T-helper 17 cell (primary cell): Measurements from ENCODE around the gene VPS37D. TPM values are rescaled to one million over a fixed set of nuclear protein-coding genes. Genes with fewer than 3 reads are reported as not detected.
"Not testable (repeated sequence)": the region's sequence is repeated elsewhere in the genome, so short reads cannot be mapped to it uniquely, and the experiment has no call there.

Experiments
- ATAC-seq: fragments of 150-1000 bp; cut with Tn5 transposase; 2 replicates; pipeline ENCODE4 v1.10.0; 2021; ENCODE audit warnings: mild to moderate bottlenecking, moderate library complexity
- DNase-seq, 3 donors: peaks; one replicate each; pipeline versions ENCODE4 v3.0.0 to v3.0.0-alpha.2; 2020 to 2021
- H3K9me3 ChIP-seq: one replicate; pipeline ENCODE4 v1.7.0; 2013; ENCODE audit warnings: low read length, mild to moderate bottlenecking; ENCODE audit not compliant: control insufficient read depth, poor library complexity, severe bottlenecking
- H3K27ac Mint-ChIP-seq: one replicate; pipeline ENCODE4 v1.8.0; 2022; ENCODE audit warnings: mild to moderate bottlenecking, moderate library complexity, mixed read lengths
- H3K27me3 Mint-ChIP-seq: one replicate; pipeline ENCODE4 v1.8.0; 2022; ENCODE audit warnings: mixed read lengths
- H3K36me3 Mint-ChIP-seq: one replicate; pipeline ENCODE4 v1.8.0; 2022; ENCODE audit warnings: low read depth, mixed read lengths
- H3K4me1 Mint-ChIP-seq: one replicate; pipeline ENCODE4 v1.8.0; 2022; ENCODE audit warnings: mild to moderate bottlenecking, mixed read lengths
- H3K4me3 Mint-ChIP-seq: one replicate; pipeline ENCODE4 v1.8.0; 2022; ENCODE audit warnings: mild to moderate bottlenecking, moderate library complexity, mixed read lengths
- total RNA-seq, 4 donors: library from RNA in 2 of 4; stranded (reverse) in 2 of 4; gene quantifications; one replicate each; pipeline ENCODE4 v1.2.3 and lab custom pipeline; 2022 to 2026

The VPS37D gene, protein sequence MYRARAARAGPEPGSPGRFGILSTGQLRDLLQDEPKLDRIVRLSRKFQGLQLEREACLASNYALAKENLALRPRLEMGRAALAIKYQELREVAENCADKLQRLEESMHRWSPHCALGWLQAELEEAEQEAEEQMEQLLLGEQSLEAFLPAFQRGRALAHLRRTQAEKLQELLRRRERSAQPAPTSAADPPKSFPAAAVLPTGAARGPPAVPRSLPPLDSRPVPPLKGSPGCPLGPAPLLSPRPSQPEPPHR
- under 1 TPM in 1 of 2 donors, not detected in 1; 0.76 TPM for total RNA-seq
- 0 to 0.30 reads per million in 2 donors for total RNA-seq (lab: John Stamatoyannopoulos, UW)

DNA sequence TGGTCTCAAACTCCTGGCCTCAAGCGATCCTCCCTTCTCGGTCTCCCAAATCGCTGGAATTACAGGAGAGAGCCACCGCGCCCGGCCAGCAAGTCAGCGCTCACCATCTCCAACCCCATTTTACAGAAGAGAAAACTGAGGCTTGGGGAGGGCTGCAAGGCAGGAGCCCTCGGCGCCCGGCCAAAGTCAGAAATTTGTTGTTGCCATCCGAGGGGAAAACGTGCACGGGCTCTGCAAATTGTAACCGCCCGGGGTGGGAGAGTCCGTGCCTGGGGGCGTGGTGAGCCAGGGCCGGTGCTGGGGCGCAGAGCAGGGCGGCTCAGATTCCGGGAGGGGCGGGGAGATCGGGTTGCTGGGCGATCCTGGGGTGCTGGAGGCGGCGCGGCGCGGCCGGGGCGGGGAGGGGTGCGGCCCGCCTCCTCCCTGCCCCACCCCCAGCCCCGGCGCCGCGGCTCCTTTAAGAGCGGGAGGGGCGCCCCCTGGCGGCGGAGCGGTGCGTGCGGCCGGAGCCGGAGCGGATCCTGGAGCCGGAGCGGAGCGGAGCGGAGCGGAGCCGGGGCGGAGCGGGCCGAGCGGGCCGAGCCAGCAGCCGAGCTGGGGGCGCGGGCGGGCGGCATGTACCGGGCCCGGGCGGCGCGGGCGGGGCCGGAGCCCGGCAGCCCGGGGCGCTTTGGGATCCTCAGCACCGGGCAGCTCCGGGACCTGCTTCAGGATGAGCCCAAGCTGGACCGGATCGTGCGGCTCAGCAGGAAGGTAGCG lies at the start of gene VPS37D:
TSS of gene VPS37D (plus strand) at position 488 of the 759 bp plus-strand sequence. CDS start at position 616, 128 bp downstream.
- Mint-ChIP-seq H3K36me3 (no peaks in the 10 kb centered on the region), H3K4me3 (peak within 1 kb of the TSS; percentile 80), H3K4me1 (peaks cover 16% of the 10 kb centered on the region), H3K27me3 (peaks cover 54% of the 10 kb centered on the region), H3K27ac (peak within 1 kb of the TSS; percentile 69)
- H3K9me3 ChIP-seq: peaks cover 6% of the 10 kb centered on the region
- ATAC-seq (peak; percentile 96), DNase-seq (peak; percentile 92 to 99 (median 98))

DNA sequence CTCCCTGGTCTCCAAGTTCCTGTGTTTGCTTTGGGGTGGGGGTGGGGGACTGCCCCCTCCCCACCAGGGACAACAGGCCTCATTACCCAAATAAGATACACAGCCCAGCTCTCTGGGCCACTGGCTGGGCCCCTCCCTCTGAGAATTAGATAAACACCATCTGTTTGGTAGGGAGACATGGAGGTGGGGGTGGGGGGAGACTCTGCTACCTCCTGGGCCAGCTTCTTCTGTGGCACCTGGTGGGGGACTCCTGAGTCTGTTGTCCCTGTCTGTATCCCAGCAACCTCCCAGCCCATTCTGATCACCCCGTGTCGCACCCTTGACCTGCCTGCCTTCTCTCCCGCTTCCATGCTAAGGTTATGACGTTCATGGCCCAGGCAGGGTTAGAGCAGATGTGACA lies 49.1 kb upstream of the VPS37D start:
- H3K4me1 Mint-ChIP-seq: peaks cover 3% of the 10 kb centered on the region
- H3K9me3 ChIP-seq: no peaks in the 10 kb centered on the region
- H3K27me3 Mint-ChIP-seq: peaks cover 52% of the 10 kb centered on the region
- DNase-seq (no peak), ATAC-seq (no peak)
- no peaks in the 10 kb centered on the region for H3K36me3 Mint-ChIP-seq
- H3K27ac Mint-ChIP-seq: no peak overlapping the region
- H3K4me3 Mint-ChIP-seq: no peak overlapping the region

DNA sequence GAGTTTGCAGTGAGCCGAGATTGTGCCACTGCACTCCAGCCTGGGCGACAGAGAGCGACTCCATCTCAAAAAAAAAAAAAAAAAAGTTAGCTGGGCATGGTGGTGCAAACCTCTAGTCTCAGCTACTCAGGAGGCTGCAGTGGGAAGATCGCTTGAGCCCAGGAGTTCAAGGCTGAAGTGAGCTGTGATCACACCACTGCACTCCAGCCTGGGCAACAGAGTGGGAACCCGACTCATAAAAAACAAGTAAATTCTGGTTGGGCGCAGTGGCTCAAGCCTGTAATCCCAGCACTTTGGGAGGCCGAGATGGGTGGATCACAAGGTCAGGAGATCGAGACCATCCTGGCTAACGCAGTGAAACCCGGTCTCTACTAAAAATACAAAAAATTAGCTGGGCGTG lies 48.2 kb upstream of the VPS37D start:
- H3K9me3 ChIP-seq, DNase-seq, H3K36me3 Mint-ChIP-seq, H3K4me1 Mint-ChIP-seq, H3K27ac Mint-ChIP-seq, ATAC-seq, H3K4me3 Mint-ChIP-seq: not testable (repeated sequence)
- peaks cover 44% of the 10 kb centered on the region for H3K27me3 Mint-ChIP-seq

GRCh38 chr7:73621168-73622063 lies 46.2 kb upstream of the VPS37D start:
- ATAC-seq: no peak
- H3K9me3 ChIP-seq: no peaks in the 10 kb centered on the region
- Mint-ChIP-seq H3K4me1 (peaks cover 6% of the 10 kb centered on the region), H3K4me3 (no peak overlapping the region), H3K27ac (no peak overlapping the region), H3K36me3 (no peaks in the 10 kb centered on the region), H3K27me3 (peaks cover 47% of the 10 kb centered on the region)
- DNase-seq: no peak

DNA sequence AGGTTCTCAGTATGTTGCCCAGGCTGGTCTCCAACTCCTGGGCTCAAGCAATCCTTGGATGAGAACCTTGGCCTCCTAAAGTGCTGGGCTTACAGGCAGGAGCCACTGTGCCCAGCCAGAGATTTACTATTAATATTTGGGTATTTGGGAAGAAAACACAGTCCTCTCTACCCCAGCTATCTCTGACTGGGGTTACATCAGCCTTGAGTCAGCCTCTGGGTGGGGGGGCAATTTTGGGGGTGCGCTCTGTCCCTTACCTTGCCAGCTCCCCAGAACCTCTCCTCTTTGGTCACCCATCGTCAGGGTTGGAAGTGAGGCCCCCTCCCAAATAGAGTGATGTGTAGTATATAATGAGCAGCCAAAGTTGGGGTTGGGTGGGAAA lies 45.1 kb upstream of the VPS37D start:
- Mint-ChIP-seq H3K27ac (no peak overlapping the region), H3K4me1 (peaks cover 6% of the 10 kb centered on the region), H3K4me3 (peak overlapping the region; percentile 19), H3K27me3 (peaks cover 51% of the 10 kb centered on the region), H3K36me3 (no peaks in the 10 kb centered on the region)
- ATAC-seq: no peak
- no peaks in the 10 kb centered on the region for H3K9me3 ChIP-seq
- DNase-seq: no peak

DNA sequence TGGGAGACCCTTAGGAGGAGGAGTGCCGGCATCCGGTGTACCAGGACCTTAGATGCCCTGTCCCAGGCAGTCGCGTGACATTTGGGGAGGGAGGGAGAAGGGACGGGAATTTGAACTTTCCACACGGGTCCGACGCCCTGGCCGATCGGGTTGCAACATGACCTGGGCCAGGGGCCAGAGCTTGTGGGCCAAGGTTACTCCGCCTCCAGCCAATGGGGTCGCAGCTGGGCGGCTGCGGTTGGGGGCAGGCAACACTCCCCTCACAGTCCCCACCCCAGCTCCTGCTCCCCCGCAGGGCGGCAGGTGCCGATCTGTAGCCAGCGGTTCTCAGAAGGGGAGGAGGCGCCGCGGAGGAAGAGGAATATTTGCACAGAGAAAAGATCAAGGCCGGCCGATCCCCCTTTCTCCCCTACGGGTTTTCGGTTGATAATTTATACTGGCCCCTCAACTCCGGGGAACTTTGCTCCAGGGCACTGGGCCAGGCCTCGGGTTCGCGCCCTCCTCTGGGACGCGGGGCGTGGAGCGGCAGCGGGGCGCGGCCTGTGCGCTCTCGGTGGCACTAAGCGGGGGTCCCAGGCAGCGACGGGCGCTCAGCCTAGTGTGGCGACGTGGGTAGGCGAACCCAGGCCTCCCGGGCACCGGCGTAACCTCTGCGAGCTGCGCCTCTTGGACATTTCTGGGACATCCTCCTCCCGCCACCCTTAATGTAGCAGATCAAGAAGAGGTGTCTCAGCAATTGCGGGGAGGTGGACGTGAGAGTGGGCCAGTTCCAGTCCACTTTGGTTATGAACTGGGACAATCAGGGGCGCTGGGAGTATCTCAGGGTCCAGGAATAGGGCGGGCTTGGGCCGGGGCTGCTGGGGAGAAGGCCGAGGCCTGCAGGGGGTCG lies 44.5 kb upstream of the VPS37D start:
- peaks cover 57% of the 10 kb centered on the region for H3K27me3 Mint-ChIP-seq
- peak overlapping the region; percentile 65 for H3K4me3 Mint-ChIP-seq
- H3K4me1 Mint-ChIP-seq: peaks cover 6% of the 10 kb centered on the region
- DNase-seq (no peak), ATAC-seq (peak; percentile 22)
- no peaks in the 10 kb centered on the region for H3K9me3 ChIP-seq
- H3K36me3 Mint-ChIP-seq: no peaks in the 10 kb centered on the region
- no peak overlapping the region for H3K27ac Mint-ChIP-seq

- Mint-ChIP-seq H3K27me3 (peaks cover 58% of the 10 kb centered on the region), H3K27ac (no peak within 1 kb of the TSS), H3K36me3 (no peaks in the 10 kb centered on the region), H3K4me3 (peak within 1 kb of the TSS; percentile 65), H3K4me1 (peaks cover 6% of the 10 kb centered on the region)
- ATAC-seq (peak; percentile 89), DNase-seq (peak; percentile 27 to 53 (median 50))
- H3K9me3 ChIP-seq: no peaks in the 10 kb centered on the region
Observed at GRCh38 chr7:73623798-73624668, 43.6 kb upstream of the VPS37D start, which contains the start of gene MLXIPL. MLXIPL (minus strand) TSS chr7:73624522; CDS start chr7:73624492, 30 bp downstream.

- ATAC-seq (no peak), DNase-seq (no peak)
- Mint-ChIP-seq H3K4me1 (peaks cover 6% of the 10 kb centered on the region), H3K4me3 (peak overlapping the region; percentile 65), H3K27me3 (peaks cover 58% of the 10 kb centered on the region), H3K27ac (no peak overlapping the region), H3K36me3 (no peaks in the 10 kb centered on the region)
- no peaks in the 10 kb centered on the region for H3K9me3 ChIP-seq
Observed at GRCh38 chr7:73624669-73625001, 43.0 kb upstream of the VPS37D start.

GRCh38 chr7:73625276-73625675 lies 42.4 kb upstream of the VPS37D start:
- Mint-ChIP-seq H3K36me3 (no peaks in the 10 kb centered on the region), H3K27ac (no peak overlapping the region), H3K4me1 (peaks cover 6% of the 10 kb centered on the region), H3K4me3 (no peak overlapping the region), H3K27me3 (peaks cover 53% of the 10 kb centered on the region)
- no peak for ATAC-seq
- no peaks in the 10 kb centered on the region for H3K9me3 ChIP-seq
- no peak for DNase-seq

- Mint-ChIP-seq H3K4me3 (no peak overlapping the region), H3K36me3 (no peaks in the 10 kb centered on the region), H3K27me3 (peaks cover 49% of the 10 kb centered on the region), H3K27ac (no peak overlapping the region), H3K4me1 (peaks cover 6% of the 10 kb centered on the region)
- H3K9me3 ChIP-seq: no peaks in the 10 kb centered on the region
- DNase-seq (no peak), ATAC-seq (no peak)
Observed at GRCh38 chr7:73626814-73627213, 40.8 kb upstream of the VPS37D start.

GRCh38 chr7:73628504-73628903 lies 39.1 kb upstream of the VPS37D start:
- Mint-ChIP-seq H3K27ac (no peak overlapping the region), H3K4me1 (peaks cover 3% of the 10 kb centered on the region), H3K36me3 (no peaks in the 10 kb centered on the region), H3K27me3 (peaks cover 55% of the 10 kb centered on the region), H3K4me3 (no peak overlapping the region)
- DNase-seq (no peak), ATAC-seq (no peak)
- H3K9me3 ChIP-seq: no peaks in the 10 kb centered on the region

GRCh38 chr7:73631558-73631957 lies 36.1 kb upstream of the VPS37D start:
- Mint-ChIP-seq H3K27me3 (peaks cover 62% of the 10 kb centered on the region), H3K4me3 (no peak overlapping the region)
- ATAC-seq: no peak

More at GRCh38 chr7:73631558-73631957, 36.1 kb upstream of the VPS37D start:
- H3K36me3 Mint-ChIP-seq: peaks cover 4% of the 10 kb centered on the region
- H3K9me3 ChIP-seq: no peaks in the 10 kb centered on the region
- H3K4me1 Mint-ChIP-seq: no peaks in the 10 kb centered on the region
- H3K27ac Mint-ChIP-seq: no peak overlapping the region
- DNase-seq: no peak
